CD14-positive monocyte (primary cell): ENCODE measurements around the gene KRTAP10-2. TPM values are rescaled to one million over a fixed set of nuclear protein-coding genes. Genes with fewer than 3 reads are reported as not detected.

Experiments used
- DNase-seq, 3 donors: peaks; one replicate each; pipeline ENCODE4 v3.0.0-alpha.2; 2011 to 2022
- H2AFZ ChIP-seq: 2 replicates; pipeline ENCODE4 v1.6.0; 2012; ENCODE audit warnings: mild to moderate bottlenecking, low read depth, low read length, inconsistent platforms; ENCODE audit not compliant: insufficient read depth, poor library complexity, severe bottlenecking
- H3K27ac ChIP-seq, 2 donors: 1 replicate in 1 of 2; 2 replicates in 1 of 2; pipeline ENCODE4 v1.5.1; 2012 to 2013; ENCODE audit warnings: low read length in 2 of 2, control low read depth in 1 of 2, inconsistent platforms in 1 of 2, low read depth in 1 of 2, mild to moderate bottlenecking in 1 of 2
- H3K27me3 ChIP-seq, 2 donors: one replicate each; pipeline versions ENCODE4 v1.6.0 to v1.6.1; 2011 to 2013; ENCODE audit warnings: low read length in 2 of 2; ENCODE audit not compliant: control insufficient read depth in 2 of 2, insufficient read depth in 2 of 2
- H3K36me3 ChIP-seq, 2 donors: replicated peaks in 1 of 2; 1 replicate in 1 of 2; 2 replicates in 1 of 2; pipeline versions ENCODE4 v1.5.1 to v1.6.1; 2012 to 2013; ENCODE audit warnings: low read length in 2 of 2, control low read depth in 1 of 2, inconsistent platforms in 1 of 2, mild to moderate bottlenecking in 1 of 2; ENCODE audit not compliant: insufficient read depth in 2 of 2, control insufficient read depth in 1 of 2
- H3K4me1 ChIP-seq, 2 donors: 1 replicate in 1 of 2; 2 replicates in 1 of 2; pipeline versions ENCODE4 v1.5.1 to v1.6.1; 2012 to 2013; ENCODE audit warnings: low read length in 2 of 2, control low read depth in 1 of 2, inconsistent platforms in 1 of 2, mild to moderate bottlenecking in 1 of 2, moderate library complexity in 1 of 2; ENCODE audit not compliant: insufficient read depth in 2 of 2, control insufficient read depth in 1 of 2
- H3K4me2 ChIP-seq: replicated peaks from 2 replicates; pipeline ENCODE3; 2012; ENCODE audit warnings: low read length, moderate library complexity, mild to moderate bottlenecking; ENCODE audit not compliant: poor library complexity, severe bottlenecking; ENCODE audit errors: extremely low read depth
- H3K4me3 ChIP-seq, 3 experiments: fragments of 200-600 bp in 1 of 3; sonication (generic) in 1 of 3; replicated peaks in 1 of 3; 1 replicate in 2 of 3; 2 replicates in 1 of 3; pipeline ENCODE4 v1.5.1; 2011 to 2013; ENCODE audit warnings: low read length in 3 of 3, mild to moderate bottlenecking in 3 of 3, control low read depth in 2 of 3, low read depth in 2 of 3, inconsistent platforms in 1 of 3, moderate library complexity in 1 of 3
- H3K79me2 ChIP-seq: 2 replicates; pipeline ENCODE4 v1.6.0; 2012; ENCODE audit warnings: mild to moderate bottlenecking, control low read depth, inconsistent platforms, low read length, moderate library complexity; ENCODE audit not compliant: insufficient read depth
- H3K9ac ChIP-seq: 2 replicates; pipeline ENCODE4 v1.6.0; 2017; ENCODE audit warnings: low read length, mild to moderate bottlenecking; ENCODE audit not compliant: insufficient read depth, poor library complexity, severe bottlenecking
- H3K9me3 ChIP-seq, 2 donors: replicated peaks in 1 of 2; 1 replicate in 1 of 2; 2 replicates in 1 of 2; pipeline versions ENCODE4 v1.5.1 to v1.6.1; 2012 to 2013; ENCODE audit warnings: low read length in 2 of 2, control low read depth in 1 of 2; ENCODE audit not compliant: control insufficient read depth in 1 of 2, insufficient read depth in 1 of 2
- H4K20me1 ChIP-seq: 2 replicates; pipeline ENCODE4 v1.6.0; 2012; ENCODE audit warnings: mild to moderate bottlenecking, low read length, control low read depth, moderate library complexity; ENCODE audit not compliant: insufficient read depth
- H3K27ac Mint-ChIP-seq, 7 donors: one replicate each; pipeline ENCODE4 v1.8.0; 2020; ENCODE audit warnings: mild to moderate bottlenecking in 7 of 7, mixed read lengths in 7 of 7, moderate library complexity in 6 of 7, inconsistent platforms in 2 of 7
- H3K27me3 Mint-ChIP-seq, 3 donors: one replicate each; pipeline ENCODE4 v1.8.0; 2021 to 2022; ENCODE audit warnings: low read depth in 3 of 3, mild to moderate bottlenecking in 3 of 3, mixed read lengths in 3 of 3, moderate library complexity in 3 of 3, inconsistent platforms in 1 of 3
- H3K36me3 Mint-ChIP-seq, 2 donors: one replicate each; pipeline ENCODE4 v1.8.0; 2020; ENCODE audit warnings: mixed read lengths in 2 of 2, inconsistent platforms in 1 of 2, mild to moderate bottlenecking in 1 of 2
- H3K4me1 Mint-ChIP-seq: one replicate; pipeline ENCODE4 v1.8.0; 2020; ENCODE audit warnings: mild to moderate bottlenecking, mixed read lengths
- H3K4me3 Mint-ChIP-seq, 2 donors: one replicate each; pipeline ENCODE4 v1.8.0; 2020; ENCODE audit warnings: mild to moderate bottlenecking in 2 of 2, mixed read lengths in 2 of 2, moderate library complexity in 1 of 2
- H3K9me3 Mint-ChIP-seq, 7 donors: one replicate each; pipeline ENCODE4 v1.8.0; 2020 to 2022; ENCODE audit warnings: mixed read lengths in 7 of 7, mild to moderate bottlenecking in 6 of 7, moderate library complexity in 6 of 7, inconsistent platforms in 2 of 7
- WGBS: methylation state at CpG from one replicate; pipeline ENCODE4 v1.1.5; 2013; ENCODE audit warnings: missing lambda C conversion rate; ENCODE audit not compliant: insufficient coverage; 5-methylcytosine and 5-hydroxymethylcytosine counted together
- intact Hi-C, 2 donors: fragments of 100-400 bp; cut with micrococcal nuclease; formaldehyde crosslinking; loops; one replicate each; pipeline versions ENCODE4 v1.15.0 to v1.15.1; 2023
- polyA plus RNA-seq, 3 donors: library from polyadenylated mRNA; depleted of rRNA in 1 of 3; unstranded in 2 of 3; stranded (reverse) in 1 of 3; fragments of 300-500 nt in 2 of 3; fragments of >200 nt in 1 of 3; fragmentation: Illumina TruSeq in 2 of 3; gene quantifications; 1 replicate in 2 of 3; 2 replicates in 1 of 3; pipeline ENCODE4 v1.2.3, GENCODE V29; 2012 to 2021
- TF ChIP-seq, protein P1 (sequence below): fragments of 200-600 bp; IDR thresholded peaks from one replicate; pipeline ENCODE4 v1.8.0; 2022; ENCODE audit warnings: antibody characterized with exemption, mild to moderate bottlenecking

The KRTAP10-2 gene
- polyA plus RNA-seq, 3 donors, result not detected

- DNase-seq, result no peak
- TF ChIP-seq, protein P1, sequence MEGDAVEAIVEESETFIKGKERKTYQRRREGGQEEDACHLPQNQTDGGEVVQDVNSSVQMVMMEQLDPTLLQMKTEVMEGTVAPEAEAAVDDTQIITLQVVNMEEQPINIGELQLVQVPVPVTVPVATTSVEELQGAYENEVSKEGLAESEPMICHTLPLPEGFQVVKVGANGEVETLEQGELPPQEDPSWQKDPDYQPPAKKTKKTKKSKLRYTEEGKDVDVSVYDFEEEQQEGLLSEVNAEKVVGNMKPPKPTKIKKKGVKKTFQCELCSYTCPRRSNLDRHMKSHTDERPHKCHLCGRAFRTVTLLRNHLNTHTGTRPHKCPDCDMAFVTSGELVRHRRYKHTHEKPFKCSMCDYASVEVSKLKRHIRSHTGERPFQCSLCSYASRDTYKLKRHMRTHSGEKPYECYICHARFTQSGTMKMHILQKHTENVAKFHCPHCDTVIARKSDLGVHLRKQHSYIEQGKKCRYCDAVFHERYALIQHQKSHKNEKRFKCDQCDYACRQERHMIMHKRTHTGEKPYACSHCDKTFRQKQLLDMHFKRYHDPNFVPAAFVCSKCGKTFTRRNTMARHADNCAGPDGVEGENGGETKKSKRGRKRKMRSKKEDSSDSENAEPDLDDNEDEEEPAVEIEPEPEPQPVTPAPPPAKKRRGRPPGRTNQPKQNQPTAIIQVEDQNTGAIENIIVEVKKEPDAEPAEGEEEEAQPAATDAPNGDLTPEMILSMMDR, result no peak
- no peaks in the 10 kb centered on the region for H3K36me3 ChIP-seq
- no peak overlapping the region for H3K27ac ChIP-seq
- no peak overlapping the region for H3K9ac ChIP-seq
- no peaks in the 10 kb centered on the region for H3K27me3 ChIP-seq
- H3K9me3 ChIP-seq, result peaks cover 0 to 4% of the 10 kb centered on the region in 2 donors
- H4K20me1 ChIP-seq, result no peaks in the 10 kb centered on the region
- no peak overlapping the region for H3K4me2 ChIP-seq
- Mint-ChIP-seq H3K4me3 (no peak overlapping the region), H3K27me3 (peaks cover 0 to 6% (median 5%) of the 10 kb centered on the region in 3 donors), H3K27ac (no peak overlapping the region), H3K4me1 (peaks cover 3% of the 10 kb centered on the region), H3K36me3 (no peaks in the 10 kb centered on the region), H3K9me3 (peaks cover 0 to 14% (median 2%) of the 10 kb centered on the region in 7 donors)
- H3K4me1 ChIP-seq, result peaks cover 0 to 4% of the 10 kb centered on the region in 2 donors
- no peak overlapping the region for H2AFZ ChIP-seq
- no peaks in the 10 kb centered on the region for H3K79me2 ChIP-seq
- WGBS, result 92% methylated on average over 25 of the region's 32 CpGs
- no peak overlapping the region for H3K4me3 ChIP-seq
- intact Hi-C loops, result no loop called here
These were observed 35.7 kb downstream of the KRTAP10-2 start for GRCh38 chr21:44515359-44516165.

GRCh38 chr21:44514746-44515358 lies 36.5 kb downstream of the KRTAP10-2 start:
- H3K79me2 ChIP-seq, result no peaks in the 10 kb centered on the region
- H3K4me2 ChIP-seq, result no peak overlapping the region
- TF ChIP-seq, protein P1, result no peak
- peaks cover 0 to under 1% of the 10 kb centered on the region in 2 donors for H3K27me3 ChIP-seq
- 84% methylated on average over 5 of the region's 11 CpGs for WGBS
- Mint-ChIP-seq H3K4me3 (no peak overlapping the region), H3K27me3 (peaks cover 0 to 9% (median 6%) of the 10 kb centered on the region in 3 donors), H3K4me1 (peaks cover 3% of the 10 kb centered on the region), H3K27ac (no peak overlapping the region), H3K9me3 (peaks cover 0 to 13% (median 2%) of the 10 kb centered on the region in 7 donors), H3K36me3 (no peaks in the 10 kb centered on the region)
- no peak overlapping the region for H2AFZ ChIP-seq
- peaks cover 0 to 10% of the 10 kb centered on the region in 2 donors for H3K4me1 ChIP-seq
- no peak overlapping the region for H3K4me3 ChIP-seq
- intact Hi-C loops, result loop anchor here in 1 of 2 donors (5.0 kb wide), 1 partner anchor 277 kb away; no protein-coding TSS in a partner anchor
- H3K36me3 ChIP-seq, result no peaks in the 10 kb centered on the region
- DNase-seq, result no peak
- H3K9ac ChIP-seq, result no peak overlapping the region
- peaks cover 0 to 4% of the 10 kb centered on the region in 2 donors for H3K9me3 ChIP-seq
- no peak overlapping the region for H3K27ac ChIP-seq
- no peaks in the 10 kb centered on the region for H4K20me1 ChIP-seq
